OCI-LY3 (cell line): Measurements from ENCODE around the gene EFCAB6.

Source experiments
- H2AFZ ChIP-seq: fragments of 200-600, 300-600 bp; shearing (Covaris generic); 2 replicates; pipeline ENCODE4 v1.6.0; 2014; ENCODE audit warnings: antibody characterized with exemption, low read depth, low read length
- H3K27ac ChIP-seq: fragments of 200-600, 300-600 bp; sonication (generic); 2 replicates; pipeline ENCODE4 v1.5.1; 2014; ENCODE audit warnings: mild to moderate bottlenecking, low read length, moderate library complexity, mixed read lengths
- H3K27me3 ChIP-seq: fragments of 200-600, 300-600 bp; sonication (generic); 2 replicates; pipeline ENCODE4 v1.6.1; 2014; ENCODE audit warnings: low read depth, low read length, mixed read lengths
- H3K36me3 ChIP-seq: fragments of 200-600, 300-600 bp; sonication (generic); replicated peaks from 2 replicates; pipeline ENCODE3; 2014; ENCODE audit warnings: low read depth, low read length, mixed read lengths
- H3K4me1 ChIP-seq: fragments of 300-600, 200-600 bp; sonication (generic); 2 replicates; pipeline ENCODE4 v1.6.1; 2014; ENCODE audit warnings: low read length, mixed read lengths
- H3K4me2 ChIP-seq: fragments of 200-600, 300-600 bp; sonication (generic); 2 replicates; pipeline ENCODE4 v1.6.1; 2014; ENCODE audit warnings: low read length, mixed read lengths
- H3K4me3 ChIP-seq: fragments of 300-600, 200-600 bp; sonication (generic); 2 replicates; pipeline ENCODE4 v1.5.1; 2014; ENCODE audit warnings: antibody characterized with exemption, mild to moderate bottlenecking, low read length, moderate library complexity
- H3K79me2 ChIP-seq: fragments of 300-600, 200-600 bp; shearing (Covaris generic); 2 replicates; pipeline ENCODE4 v1.6.1; 2014; ENCODE audit warnings: mild to moderate bottlenecking, low read length, mixed read lengths
- H3K9ac ChIP-seq: fragments of 300-600, 200-600 bp; shearing (Covaris generic); 2 replicates; pipeline ENCODE4 v1.6.0; 2014; ENCODE audit warnings: mild to moderate bottlenecking, low read length, moderate library complexity
- H3K9me3 ChIP-seq: fragments of 200-600, 300-600 bp; shearing (Covaris generic); 2 replicates; pipeline ENCODE4 v1.6.1; 2014; ENCODE audit warnings: low read length, mixed read lengths; ENCODE audit not compliant: insufficient read depth
- H4K20me1 ChIP-seq: fragments of 200-600, 300-600 bp; sonication (generic); 2 replicates; pipeline ENCODE4 v1.6.1; 2016; ENCODE audit warnings: low read length, mixed read lengths; ENCODE audit not compliant: insufficient read depth
- CTCF ChIP-seq: fragments of 200-600, 300-600 bp; sonication (generic); IDR thresholded peaks from 2 replicates; pipeline ENCODE4 v1.5.1; 2014; ENCODE audit warnings: antibody characterized with exemption, low read length, low read depth
- EZH2phosphoT487 ChIP-seq: fragments of 200-600 bp; shearing (Covaris generic); IDR thresholded peaks from 2 replicates; pipeline ENCODE4 v1.6.1; 2018; ENCODE audit warnings: antibody characterized with exemption, mixed run types, low read depth

The EFCAB6 gene

DNA sequence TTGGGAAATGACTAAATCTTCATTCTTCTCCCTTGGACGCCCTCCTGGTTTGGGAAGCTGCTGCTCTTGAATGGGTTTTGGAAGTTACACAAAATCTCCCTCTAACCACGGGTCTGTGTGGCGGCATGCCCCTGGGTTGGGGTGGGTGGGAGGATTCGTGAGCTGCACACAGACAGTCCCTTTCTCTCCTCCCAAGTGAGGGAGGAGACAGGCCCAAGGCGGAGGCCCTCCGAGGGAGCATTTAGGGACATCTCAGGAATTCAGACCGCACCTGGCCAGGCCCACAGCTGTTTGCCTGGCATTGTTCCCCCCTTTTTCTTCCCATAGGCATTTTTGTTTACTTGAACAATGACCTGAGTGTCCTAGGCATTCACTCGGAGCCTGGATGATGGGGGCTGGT lies 306.2 kb downstream of the EFCAB6 start:
- H3K9ac ChIP-seq, result no peak overlapping the region
- H2AFZ ChIP-seq, result no peak overlapping the region
- H3K9me3 ChIP-seq, result no peaks in the 10 kb centered on the region
- TF ChIP-seq EZH2phosphoT487 (no peak), CTCF (no peak)
- no peak overlapping the region for H3K27ac ChIP-seq
- no peaks in the 10 kb centered on the region for H3K79me2 ChIP-seq
- no peak overlapping the region for H3K4me3 ChIP-seq
- H3K4me2 ChIP-seq, result no peak overlapping the region
- H3K4me1 ChIP-seq, result no peaks in the 10 kb centered on the region
- H3K36me3 ChIP-seq, result no peaks in the 10 kb centered on the region
- no peaks in the 10 kb centered on the region for H4K20me1 ChIP-seq
- no peaks in the 10 kb centered on the region for H3K27me3 ChIP-seq

GRCh38 chr22:43505423-43505822 lies 306.7 kb downstream of the EFCAB6 start:
- no peaks in the 10 kb centered on the region for H4K20me1 ChIP-seq
- H3K79me2 ChIP-seq, result no peaks in the 10 kb centered on the region
- H3K27ac ChIP-seq, result no peak overlapping the region
- H3K36me3 ChIP-seq, result no peaks in the 10 kb centered on the region
- TF ChIP-seq EZH2phosphoT487, result no peak
- no peak overlapping the region for H3K4me2 ChIP-seq
- H3K9ac ChIP-seq, result no peak overlapping the region
- H3K27me3 ChIP-seq, result no peaks in the 10 kb centered on the region
- no peak overlapping the region for H3K4me3 ChIP-seq
- no peaks in the 10 kb centered on the region for H3K9me3 ChIP-seq
- no peak overlapping the region for H2AFZ ChIP-seq
- H3K4me1 ChIP-seq, result no peaks in the 10 kb centered on the region

- Histone ChIP-seq H3K79me2 (no peaks in the 10 kb centered on the region), H4K20me1 (no peaks in the 10 kb centered on the region), H3K9me3 (no peaks in the 10 kb centered on the region), H3K4me2 (no peak overlapping the region), H3K4me1 (no peaks in the 10 kb centered on the region), H3K27me3 (no peaks in the 10 kb centered on the region), H3K4me3 (no peak overlapping the region), H3K9ac (no peak overlapping the region), H3K36me3 (no peaks in the 10 kb centered on the region), H2AFZ (no peak overlapping the region), H3K27ac (no peak overlapping the region)
- no peak for TF ChIP-seq CTCF
- TF ChIP-seq EZH2phosphoT487, result no peak
Observed at GRCh38 chr22:43504666-43505261, 307.3 kb downstream of the EFCAB6 start.

DNA sequence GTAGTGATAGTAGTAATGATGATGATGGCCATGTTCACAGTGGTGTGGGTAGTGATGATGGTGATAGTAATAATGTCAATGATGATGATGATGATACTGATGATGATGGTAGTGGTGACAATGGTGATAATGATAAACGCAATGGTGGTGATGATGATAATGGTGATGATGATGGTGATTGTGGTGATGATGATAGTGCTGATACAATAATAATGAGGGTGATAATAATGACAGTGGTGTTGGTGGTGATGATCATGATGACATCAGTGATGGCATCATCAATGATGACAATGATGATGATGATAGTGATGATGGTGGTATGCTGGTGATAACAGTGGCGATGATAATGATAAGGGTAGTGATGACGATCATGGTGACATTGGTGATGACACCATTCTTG lies 308.0 kb downstream of the EFCAB6 start:
- TF ChIP-seq CTCF, result no peak
- TF ChIP-seq EZH2phosphoT487, result no peak
- no peak overlapping the region for H3K4me2 ChIP-seq
- H3K4me3 ChIP-seq, result no peak overlapping the region
- H3K27me3 ChIP-seq, result no peaks in the 10 kb centered on the region
- H3K9me3 ChIP-seq, result no peaks in the 10 kb centered on the region
- H3K27ac ChIP-seq, result no peak overlapping the region
- no peak overlapping the region for H2AFZ ChIP-seq
- H3K9ac ChIP-seq, result no peak overlapping the region
- no peaks in the 10 kb centered on the region for H3K36me3 ChIP-seq
- no peaks in the 10 kb centered on the region for H4K20me1 ChIP-seq
- H3K79me2 ChIP-seq, result no peaks in the 10 kb centered on the region
- H3K4me1 ChIP-seq, result no peaks in the 10 kb centered on the region
